ENCODE results near the gene NPBWR2.
"Not testable (repeated sequence)": the region's sequence is repeated elsewhere in the genome, so short reads cannot be mapped to it uniquely, and the experiment has no call there.

NPBWR2 gene

GRCh38 chr20:64129146-64129782, 21.9 kb upstream of the NPBWR2 start:
- TF ChIP-seq CTCF (IDR thresholded peaks at IDR 0.05; ENCODE audit: extremely low read depth, insufficient read depth, missing control alignments), result no peak
- no peak for DNase-seq (ENCODE audit: low spot score)
- in situ Hi-C loops (cut with MboI; ENCODE audit: low pct_unique_long_range_greater_than_20kb, low sequenced_read_pairs, unreplicated experiment), result no loop called here

- DNase-seq (ENCODE audit: low spot score); in situ Hi-C loops (cut with MboI; ENCODE audit: low pct_unique_long_range_greater_than_20kb, low sequenced_read_pairs, unreplicated experiment): not testable (repeated sequence)
Measured at GRCh38 chr20:64123517-64123916, 16.2 kb upstream of the NPBWR2 start.

- in situ Hi-C loops (cut with MboI; ENCODE audit: low pct_unique_long_range_greater_than_20kb, low sequenced_read_pairs, unreplicated experiment); DNase-seq (ENCODE audit: low spot score): not testable (repeated sequence)
Measured at GRCh38 chr20:64122927-64123326, 15.6 kb upstream of the NPBWR2 start.

GRCh38 chr20:64121586-64121985, 14.2 kb upstream of the NPBWR2 start:
- no peak for TF ChIP-seq CTCF (IDR thresholded peaks at IDR 0.05; ENCODE audit: extremely low read depth, insufficient read depth, missing control alignments)
- DNase-seq (ENCODE audit: low spot score), result no peak
- in situ Hi-C loops (cut with MboI; ENCODE audit: low pct_unique_long_range_greater_than_20kb, low sequenced_read_pairs, unreplicated experiment), result no loop called here

GRCh38 chr20:64119681-64120341, 12.4 kb upstream of the NPBWR2 start:
- no peak for TF ChIP-seq CTCF (IDR thresholded peaks at IDR 0.05; ENCODE audit: extremely low read depth, insufficient read depth, missing control alignments)
- in situ Hi-C loops (cut with MboI; ENCODE audit: low pct_unique_long_range_greater_than_20kb, low sequenced_read_pairs, unreplicated experiment), result no loop called here
- DNase-seq (ENCODE audit: low spot score), result no peak

- in situ Hi-C loops (cut with MboI; ENCODE audit: low pct_unique_long_range_greater_than_20kb, low sequenced_read_pairs, unreplicated experiment), result no loop called here
- no peak for DNase-seq (ENCODE audit: low spot score)
- TF ChIP-seq CTCF (IDR thresholded peaks at IDR 0.05; ENCODE audit: extremely low read depth, insufficient read depth, missing control alignments), result no peak
Measured at GRCh38 chr20:64119301-64119680, 11.9 kb upstream of the NPBWR2 start.

GRCh38 chr20:64117432-64117777, 10.0 kb upstream of the NPBWR2 start:
- in situ Hi-C loops (cut with MboI; ENCODE audit: low pct_unique_long_range_greater_than_20kb, low sequenced_read_pairs, unreplicated experiment), result not testable (repeated sequence)

GRCh38 chr20:64116541-64117431, 9.4 kb upstream of the NPBWR2 start:
- in situ Hi-C loops (cut with MboI; ENCODE audit: low pct_unique_long_range_greater_than_20kb, low sequenced_read_pairs, unreplicated experiment), result no loop called here
- TF ChIP-seq CTCF (IDR thresholded peaks at IDR 0.05; ENCODE audit: extremely low read depth, insufficient read depth, missing control alignments), result no peak
- no peak for DNase-seq (ENCODE audit: low spot score)

More at GRCh38 chr20:64117432-64117777, 10.0 kb upstream of the NPBWR2 start:
- not testable (repeated sequence) for DNase-seq (ENCODE audit: low spot score)
